Peyer's patch (tissue), 4 donors: ENCODE data around the gene DIS3L2. TPM values are rescaled to one million over a fixed set of nuclear protein-coding genes. Genes with fewer than 3 reads are reported as not detected.

ENCODE experiments used
- DNase-seq, 3 donors: peaks; one replicate each; pipeline ENCODE4 v3.0.0-alpha.2; 2017 to 2019
- H3K27ac ChIP-seq, 4 donors: fragments of 200-600 bp; sonication (generic); one replicate each; pipeline ENCODE4 v1.5.1; 2016 to 2019
- H3K27me3 ChIP-seq, 2 donors: fragments of 200-600 bp; sonication (generic); one replicate each; pipeline ENCODE4 v1.5.1; 2019
- H3K36me3 ChIP-seq, 3 donors: fragments of 200-600 bp; sonication (generic); one replicate each; pipeline ENCODE4 v1.5.1; 2016 to 2019
- H3K4me1 ChIP-seq, 4 donors: fragments of 200-600 bp; sonication (generic); one replicate each; pipeline ENCODE4 v1.5.1; 2016 to 2019
- H3K4me3 ChIP-seq, 4 donors: fragments of 200-600 bp; sonication (generic); 1 replicate in 3 of 4; 2 replicates in 1 of 4; pipeline ENCODE4 v1.5.1; 2016 to 2019; ENCODE audit warnings: mild to moderate bottlenecking in 1 of 4
- H3K9me3 ChIP-seq, 4 donors: fragments of 200-600 bp; sonication (generic); one replicate each; pipeline ENCODE4 v1.5.1; 2016 to 2019; ENCODE audit warnings: mild to moderate bottlenecking in 1 of 4
- POLR2A ChIP-seq, 2 donors: fragments of 450-650 bp; IDR thresholded peaks; one replicate each; pipeline ENCODE4 v1.5.1; 2017; ENCODE audit warnings: antibody characterized with exemption in 2 of 2, mild to moderate bottlenecking in 2 of 2, moderate library complexity in 2 of 2
- total RNA-seq, 4 donors: library from RNA; depleted of rRNA; stranded (reverse); fragments of >200 nt; gene quantifications; one replicate each; pipeline ENCODE4 v1.1.0, GENCODE V29; 2016
- TF ChIP-seq, protein P1 (sequence below), 6 experiments: fragments of 450-650 bp in 4 of 6; fragments of 200-600 bp in 2 of 6; sonication (generic) in 1 of 6; IDR thresholded peaks; one replicate each; pipeline ENCODE4 v1.5.1; 2017 to 2019; ENCODE audit warnings: antibody characterized with exemption in 6 of 6, mild to moderate bottlenecking in 3 of 6, moderate library complexity in 1 of 6

DIS3L2 gene, protein sequence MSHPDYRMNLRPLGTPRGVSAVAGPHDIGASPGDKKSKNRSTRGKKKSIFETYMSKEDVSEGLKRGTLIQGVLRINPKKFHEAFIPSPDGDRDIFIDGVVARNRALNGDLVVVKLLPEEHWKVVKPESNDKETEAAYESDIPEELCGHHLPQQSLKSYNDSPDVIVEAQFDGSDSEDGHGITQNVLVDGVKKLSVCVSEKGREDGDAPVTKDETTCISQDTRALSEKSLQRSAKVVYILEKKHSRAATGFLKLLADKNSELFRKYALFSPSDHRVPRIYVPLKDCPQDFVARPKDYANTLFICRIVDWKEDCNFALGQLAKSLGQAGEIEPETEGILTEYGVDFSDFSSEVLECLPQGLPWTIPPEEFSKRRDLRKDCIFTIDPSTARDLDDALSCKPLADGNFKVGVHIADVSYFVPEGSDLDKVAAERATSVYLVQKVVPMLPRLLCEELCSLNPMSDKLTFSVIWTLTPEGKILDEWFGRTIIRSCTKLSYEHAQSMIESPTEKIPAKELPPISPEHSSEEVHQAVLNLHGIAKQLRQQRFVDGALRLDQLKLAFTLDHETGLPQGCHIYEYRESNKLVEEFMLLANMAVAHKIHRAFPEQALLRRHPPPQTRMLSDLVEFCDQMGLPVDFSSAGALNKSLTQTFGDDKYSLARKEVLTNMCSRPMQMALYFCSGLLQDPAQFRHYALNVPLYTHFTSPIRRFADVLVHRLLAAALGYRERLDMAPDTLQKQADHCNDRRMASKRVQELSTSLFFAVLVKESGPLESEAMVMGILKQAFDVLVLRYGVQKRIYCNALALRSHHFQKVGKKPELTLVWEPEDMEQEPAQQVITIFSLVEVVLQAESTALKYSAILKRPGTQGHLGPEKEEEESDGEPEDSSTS
- total RNA-seq = 100 to 1,000 TPM in 1 of 4 donors, 10 to 100 TPM in 3; 26.4 to 147 (median 58.3) TPM

DNA sequence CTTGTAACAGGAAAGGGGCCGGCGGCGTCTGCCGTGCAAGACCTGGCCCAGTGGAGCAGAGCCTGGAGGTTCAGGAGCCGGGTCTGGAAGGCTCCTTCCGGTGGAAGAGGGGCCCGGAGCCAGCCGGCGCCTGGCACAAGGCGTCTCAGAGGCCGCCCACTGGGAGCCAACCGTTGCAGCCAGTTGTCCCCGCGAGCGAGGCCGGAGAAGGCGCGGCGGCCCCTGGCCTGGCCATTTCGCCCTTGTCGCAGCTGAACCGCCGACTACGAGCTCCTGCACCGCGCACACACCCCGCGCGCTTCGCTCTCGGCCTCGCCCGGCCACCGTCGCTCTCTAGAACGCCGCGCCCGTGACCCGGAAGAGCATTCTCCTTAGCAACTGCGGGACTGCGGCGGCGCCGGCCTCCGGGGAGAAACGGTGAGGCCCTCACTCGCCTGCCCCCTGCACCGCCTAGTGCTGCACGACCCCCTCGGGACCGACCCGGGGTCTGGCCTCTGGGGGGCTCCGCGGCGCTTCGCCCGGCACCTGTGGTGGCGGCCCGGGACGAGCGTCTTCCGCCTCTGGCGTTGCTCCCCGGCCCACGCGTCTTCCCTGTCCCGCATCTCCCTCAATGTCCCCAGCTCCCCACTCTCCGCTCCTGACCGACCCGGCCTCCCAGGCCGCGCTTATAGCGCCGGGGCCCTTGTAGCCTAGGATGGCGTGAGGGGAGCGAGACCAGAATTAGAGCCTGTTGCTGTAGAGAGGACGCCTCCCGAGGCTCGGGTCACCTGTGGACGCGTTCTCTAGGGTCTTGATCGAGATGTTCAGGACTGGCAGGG is at the start of gene DIS3L2:
TSS of gene DIS3L2 (plus strand) at position 365 of the 818 bp plus-strand sequence. CDS start 53,215 bp downstream, outside the sequence.
- DNase-seq = peak; percentile 78 to 92 (median 89)
- no peaks in the 10 kb centered on the region for H3K27me3 ChIP-seq
- no peaks in the 10 kb centered on the region for H3K9me3 ChIP-seq
- H3K36me3 ChIP-seq = no peaks in the 10 kb centered on the region
- H3K27ac ChIP-seq = peak within 1 kb of the TSS; percentile 74 to 87 (median 79)
- TF ChIP-seq, protein P1, sequence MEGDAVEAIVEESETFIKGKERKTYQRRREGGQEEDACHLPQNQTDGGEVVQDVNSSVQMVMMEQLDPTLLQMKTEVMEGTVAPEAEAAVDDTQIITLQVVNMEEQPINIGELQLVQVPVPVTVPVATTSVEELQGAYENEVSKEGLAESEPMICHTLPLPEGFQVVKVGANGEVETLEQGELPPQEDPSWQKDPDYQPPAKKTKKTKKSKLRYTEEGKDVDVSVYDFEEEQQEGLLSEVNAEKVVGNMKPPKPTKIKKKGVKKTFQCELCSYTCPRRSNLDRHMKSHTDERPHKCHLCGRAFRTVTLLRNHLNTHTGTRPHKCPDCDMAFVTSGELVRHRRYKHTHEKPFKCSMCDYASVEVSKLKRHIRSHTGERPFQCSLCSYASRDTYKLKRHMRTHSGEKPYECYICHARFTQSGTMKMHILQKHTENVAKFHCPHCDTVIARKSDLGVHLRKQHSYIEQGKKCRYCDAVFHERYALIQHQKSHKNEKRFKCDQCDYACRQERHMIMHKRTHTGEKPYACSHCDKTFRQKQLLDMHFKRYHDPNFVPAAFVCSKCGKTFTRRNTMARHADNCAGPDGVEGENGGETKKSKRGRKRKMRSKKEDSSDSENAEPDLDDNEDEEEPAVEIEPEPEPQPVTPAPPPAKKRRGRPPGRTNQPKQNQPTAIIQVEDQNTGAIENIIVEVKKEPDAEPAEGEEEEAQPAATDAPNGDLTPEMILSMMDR (IDR thresholded peaks at IDR 0.05) = no peak
- peak; percentile 34 to 42 for TF ChIP-seq POLR2A (IDR thresholded peaks at IDR 0.05)
- H3K4me1 ChIP-seq = peaks cover 0 to 16% (median 0%) of the 10 kb centered on the region in 4 donors
- H3K4me3 ChIP-seq = peak within 1 kb of the TSS; percentile 77 to 98 (median 90)

DNA sequence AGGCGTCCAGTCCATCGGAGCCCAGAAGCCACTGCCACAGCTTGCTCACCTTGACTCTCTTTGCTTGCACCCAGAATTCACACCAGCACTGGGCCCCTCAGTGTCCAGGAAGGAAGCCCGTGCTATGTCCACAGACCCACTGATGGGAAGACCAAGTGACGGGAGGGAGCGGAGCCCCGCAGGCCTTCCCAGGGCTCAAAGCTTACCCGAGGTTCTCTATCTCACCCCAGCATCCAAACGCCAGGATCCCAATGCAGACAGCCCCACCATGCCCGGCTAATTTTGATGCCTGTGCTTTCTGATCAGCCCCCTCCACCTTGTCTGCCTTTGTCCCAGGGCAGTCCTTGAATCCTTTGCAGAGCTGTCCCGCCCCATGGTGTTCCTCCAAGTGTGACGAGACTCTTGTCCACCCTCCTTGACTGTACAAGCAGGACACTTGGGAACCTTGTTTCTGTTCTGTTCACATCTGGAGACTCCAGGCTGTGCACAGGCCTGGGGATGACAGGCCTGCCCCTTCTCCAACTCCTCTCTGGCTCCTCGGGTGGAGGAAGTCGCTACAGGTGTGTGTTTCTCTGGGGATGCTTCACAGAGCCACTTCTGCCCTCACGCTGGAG is 47.3 kb upstream of the DIS3L2 start:
- peak in 1 of 3 donors; percentile 22 for DNase-seq
- H3K27me3 ChIP-seq = no peaks in the 10 kb centered on the region
- TF ChIP-seq, protein P1 (IDR thresholded peaks at IDR 0.05) = no peak
- no peak for TF ChIP-seq POLR2A (IDR thresholded peaks at IDR 0.05)
- no peaks in the 10 kb centered on the region for H3K4me1 ChIP-seq
- no peak overlapping the region for H3K4me3 ChIP-seq
- no peaks in the 10 kb centered on the region for H3K9me3 ChIP-seq
- no peaks in the 10 kb centered on the region for H3K36me3 ChIP-seq
- no peak overlapping the region for H3K27ac ChIP-seq

DNA sequence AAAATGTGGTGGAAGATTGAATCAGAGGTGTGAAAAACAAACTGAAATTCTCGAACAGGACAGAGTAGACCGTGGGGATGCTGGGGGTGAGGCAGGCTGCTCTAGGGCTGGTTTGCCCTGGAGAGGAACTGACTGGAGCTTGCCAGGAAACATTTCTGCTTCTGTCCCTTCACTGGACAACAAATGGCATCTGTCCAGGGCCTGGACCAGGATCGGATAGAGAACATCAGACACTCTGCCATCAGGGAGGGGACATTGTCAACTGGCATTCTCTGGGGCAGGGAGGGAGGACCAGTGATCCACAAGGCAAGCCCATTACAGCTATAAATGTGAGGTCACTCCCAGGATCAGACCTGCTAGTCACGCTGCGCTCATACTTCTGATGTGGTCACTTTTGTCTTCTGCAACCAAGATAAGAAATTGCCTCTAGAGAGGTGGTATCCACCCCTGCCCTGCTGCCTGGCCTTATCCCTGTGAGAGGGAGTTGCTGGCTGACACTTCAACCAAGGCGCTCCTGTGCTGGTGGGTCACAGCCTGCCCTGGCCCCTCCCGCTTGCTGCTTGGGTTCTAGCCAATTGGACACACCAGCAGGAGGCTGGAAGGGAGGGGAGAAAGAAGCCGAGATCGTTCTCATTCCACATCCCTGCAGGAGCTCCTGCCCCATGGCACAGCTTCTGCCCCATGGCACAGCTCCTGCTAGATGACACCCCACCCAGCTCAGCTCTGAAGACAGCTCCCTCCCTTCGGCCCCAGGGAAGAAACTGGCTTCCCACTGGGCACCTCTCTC is 44.0 kb upstream of the DIS3L2 start:
- Histone ChIP-seq H3K27me3 (no peaks in the 10 kb centered on the region), H3K36me3 (no peaks in the 10 kb centered on the region), H3K9me3 (no peaks in the 10 kb centered on the region), H3K27ac (no peak overlapping the region), H3K4me3 (no peak overlapping the region), H3K4me1 (no peaks in the 10 kb centered on the region)
- DNase-seq = peak in 1 of 3 donors; percentile 45
- no peak for TF ChIP-seq POLR2A (IDR thresholded peaks at IDR 0.05)
- TF ChIP-seq, protein P1 (IDR thresholded peaks at IDR 0.05) = no peak

DNA sequence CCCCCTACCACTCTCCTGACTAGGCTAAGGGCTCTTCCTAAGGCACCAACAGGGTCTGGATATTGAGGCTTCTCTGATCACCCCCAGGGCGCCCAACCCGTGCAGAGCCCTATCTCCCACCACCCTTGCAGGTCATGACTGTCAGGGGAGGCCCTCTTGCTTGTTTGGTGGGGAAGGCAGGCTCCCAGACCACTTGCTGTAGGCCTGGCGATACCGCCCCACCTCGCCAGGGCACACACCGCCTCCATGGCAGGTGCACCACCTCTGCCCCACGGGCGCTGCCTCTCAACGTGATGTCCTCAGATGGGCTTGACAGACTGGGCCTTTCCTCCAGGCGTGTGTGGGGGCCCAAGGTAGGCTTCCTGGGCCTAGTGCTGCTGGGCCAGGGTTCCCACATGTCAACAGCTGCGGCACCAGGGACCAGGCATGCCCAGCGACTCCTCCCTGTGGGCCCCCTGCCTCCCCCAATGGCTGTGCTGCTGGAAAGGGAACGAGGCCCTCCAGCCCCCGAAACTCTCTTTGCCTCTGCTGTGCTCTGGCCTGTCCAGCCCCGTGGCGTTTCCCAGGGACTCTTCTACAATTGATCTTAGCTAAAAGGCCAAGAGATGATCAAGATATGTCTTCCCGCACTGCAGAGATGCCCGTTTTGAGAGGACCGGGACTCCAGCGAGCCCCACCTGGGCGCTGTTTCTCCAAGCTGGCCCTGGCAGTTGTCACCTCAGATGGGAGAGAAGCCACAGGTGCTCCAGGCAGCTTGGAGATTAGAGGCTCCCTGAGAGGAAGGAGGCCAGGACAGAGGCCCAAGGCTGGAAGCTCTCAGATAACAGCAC is 42.8 kb upstream of the DIS3L2 start:
- Histone ChIP-seq H3K4me3 (no peak overlapping the region), H3K9me3 (no peaks in the 10 kb centered on the region), H3K27ac (no peak overlapping the region), H3K36me3 (no peaks in the 10 kb centered on the region), H3K4me1 (no peaks in the 10 kb centered on the region), H3K27me3 (peaks cover 0 to 4% of the 10 kb centered on the region in 2 donors)
- DNase-seq = peak in 1 of 3 donors; percentile 34
- TF ChIP-seq, protein P1 (IDR thresholded peaks at IDR 0.05) = no peak
- no peak for TF ChIP-seq POLR2A (IDR thresholded peaks at IDR 0.05)
